ENCODE results near the gene MRPL52. TPM values are rescaled to one million over a fixed set of nuclear protein-coding genes. Genes with fewer than 3 reads are reported as not detected.
A peak's percentile ranks its signal among the peaks of the same experiment; 100 is the strongest.
"Not testable (repeated sequence)": the region's sequence is repeated elsewhere in the genome, so short reads cannot be mapped to it uniquely, and the experiment has no call there.

MRPL52 gene
- total and polyA plus RNA-seq, 2 donors (not counting 3 experiments of a cell fraction or from before 2014, with no cell fraction given), result 81.1 to 174 TPM

- FAIRE-seq, result peak; percentile 99
- Histone ChIP-seq H3K4me2 (ENCODE audit: insufficient read depth, low read length) (peak overlapping the region; percentile 46), H3K4me1 (ENCODE audit: control insufficient read depth, extremely low read depth, insufficient read depth, low read length) (peaks cover 65% of the 10 kb centered on the region), H3K79me2 (ENCODE audit: control insufficient read depth, insufficient read depth, low read length) (peaks cover 4% of the 10 kb centered on the region), H3K4me3 (replicated peaks in 1 of 3; ENCODE audit: insufficient read depth in 1 of 3, low read depth in 1 of 3, low read length in 3 of 3) (no peak overlapping the region), H3K27ac (ENCODE audit: insufficient read depth, low read depth, low read length) (peak overlapping the region; percentile 98), H3K9me1 (replicated peaks; ENCODE audit: control insufficient read depth, extremely low read depth, insufficient read depth, low read length) (no peaks in the 10 kb centered on the region), H3K36me3 (ENCODE audit: control insufficient read depth in 2 of 2, extremely low read depth in 1 of 2, insufficient read depth in 2 of 2, low read length in 2 of 2) (peaks cover 4 to 7% of the 10 kb centered on the region in 2 experiments), H3K9me3 (replicated peaks; ENCODE audit: control insufficient read depth, insufficient read depth, low read length) (no peaks in the 10 kb centered on the region), H3K9ac (replicated peaks; ENCODE audit: extremely low read depth, insufficient read depth, low read length) (peak overlapping the region; percentile 84), H2AFZ (ENCODE audit: low read depth, low read length) (no peak overlapping the region), H4K20me1 (replicated peaks; ENCODE audit: control insufficient read depth, extremely low read depth, insufficient read depth, low read length) (no peaks in the 10 kb centered on the region), H3K27me3 (ENCODE audit: control insufficient read depth in 2 of 2, insufficient read depth in 2 of 2, low read length in 2 of 2) (no peaks in the 10 kb centered on the region)
- DNase-seq (ENCODE audit: low read depth, low spot score), result peak; percentile 92
- dilution Hi-C loops (cut with MboI; ENCODE audit: extremely low pct_ligation_motif_present, low sequenced_read_pairs) (no loop called here), intact Hi-C loops (cut with micrococcal nuclease) (loop anchor here (1.0 to 10.0 kb wide), 4 partner anchors 15 to 376 kb away; partner anchors contain the start of gene MMP14)
- BruUV-seq (replicated peaks), result TSS peak; percentile 62
- ChIA-PET POLR2A (interaction anchor here (1.2 to 1.7 kb wide), 3 partner anchors 10 to 28 kb away, joined by 5 to 15 read pairs (median 9); no protein-coding TSS in a partner anchor), CTCF (interaction anchor here (0.7 to 10.2 kb wide), 24 partner anchors 15 to 462 kb away, joined by 3 to 313 read pairs (median 4); partner anchors contain the start of genes ABHD4, DAD1, LRP10 and MMP14)
- TF ChIP-seq CTCF (IDR thresholded peaks at IDR 0.05; ENCODE audit: extremely low read depth in 1 of 2, insufficient read depth in 1 of 2, low read depth in 1 of 2, low read length in 2 of 2), result no peak
- TF ChIP-seq GATA2 (IDR thresholded peaks at IDR 0.05; ENCODE audit: insufficient read depth, insufficient read length, low read depth, low read length), result peak; percentile 68
- peak; percentile 72 for TF ChIP-seq POLR2A (IDR thresholded peaks at IDR 0.05; ENCODE audit: low read depth, low read length)
- peak; percentile 92 for TF ChIP-seq POLR2AphosphoS5 (IDR thresholded peaks at IDR 0.05; ENCODE audit: insufficient read depth, low read depth, low read length)
- peak; percentile 96 for TF ChIP-seq FOS (IDR thresholded peaks at IDR 0.05; ENCODE audit: borderline replicate concordance, insufficient read depth, low read length)
- peak; percentile 68 for TF ChIP-seq JUN (IDR thresholded peaks at IDR 0.05; ENCODE audit: borderline replicate concordance, insufficient read depth, insufficient read length, low read depth)
These were observed 21.5 kb downstream of the MRPL52 start for GRCh38 chr14:22850944-22851764.

GRCh38 chr14:22852178-22852577 lies 22.5 kb downstream of the MRPL52 start:
- intact Hi-C loops (cut with micrococcal nuclease), result loop anchor here (2.0 to 10.0 kb wide), 2 partner anchors 85 to 377 kb away; partner anchors contain the start of gene OXA1L
- peak overlapping the region; percentile 84 for H3K9ac ChIP-seq (replicated peaks; ENCODE audit: extremely low read depth, insufficient read depth, low read length)
- H3K4me1 ChIP-seq (ENCODE audit: control insufficient read depth, extremely low read depth, insufficient read depth, low read length), result peaks cover 56% of the 10 kb centered on the region
- H3K9me1 ChIP-seq (replicated peaks; ENCODE audit: control insufficient read depth, extremely low read depth, insufficient read depth, low read length); H3K79me2 ChIP-seq (ENCODE audit: control insufficient read depth, insufficient read depth, low read length); FAIRE-seq; H3K4me3 ChIP-seq (replicated peaks in 1 of 3; ENCODE audit: insufficient read depth in 1 of 3, low read depth in 1 of 3, low read length in 3 of 3); H3K9me3 ChIP-seq (replicated peaks; ENCODE audit: control insufficient read depth, insufficient read depth, low read length); H3K36me3 ChIP-seq (ENCODE audit: control insufficient read depth in 2 of 2, extremely low read depth in 1 of 2, insufficient read depth in 2 of 2, low read length in 2 of 2); DNase-seq (ENCODE audit: low read depth, low spot score); BruUV-seq (replicated peaks); H2AFZ ChIP-seq (ENCODE audit: low read depth, low read length); H4K20me1 ChIP-seq (replicated peaks; ENCODE audit: control insufficient read depth, extremely low read depth, insufficient read depth, low read length); dilution Hi-C loops (cut with MboI; ENCODE audit: extremely low pct_ligation_motif_present, low sequenced_read_pairs); H3K27me3 ChIP-seq (ENCODE audit: control insufficient read depth in 2 of 2, insufficient read depth in 2 of 2, low read length in 2 of 2): not testable (repeated sequence)
- peak overlapping the region; percentile 37 for H3K4me2 ChIP-seq (ENCODE audit: insufficient read depth, low read length)
- POLR2A ChIA-PET, result interaction anchor here (1.0 to 1.7 kb wide), 2 partner anchors 29 kb away, joined by 5 to 15 read pairs; no protein-coding TSS in a partner anchor
- peak overlapping the region; percentile 98 for H3K27ac ChIP-seq (ENCODE audit: insufficient read depth, low read depth, low read length)
- CTCF ChIA-PET, result interaction anchor here (0.7 to 10.2 kb wide), 27 partner anchors 9 to 463 kb away, joined by 3 to 313 read pairs (median 4); partner anchors contain the start of genes DAD1, LRP10, MMP14 and MRPL52
